ENCODE results near the gene UTS2R. TPM values are rescaled to one million over a fixed set of nuclear protein-coding genes. Genes with fewer than 3 reads are reported as not detected.
"Not testable (repeated sequence)": the region's sequence is repeated elsewhere in the genome, so short reads cannot be mapped to it uniquely, and the experiment has no call there.

The UTS2R gene
- polyA plus RNA-seq, 3 donors: not detected

DNA sequence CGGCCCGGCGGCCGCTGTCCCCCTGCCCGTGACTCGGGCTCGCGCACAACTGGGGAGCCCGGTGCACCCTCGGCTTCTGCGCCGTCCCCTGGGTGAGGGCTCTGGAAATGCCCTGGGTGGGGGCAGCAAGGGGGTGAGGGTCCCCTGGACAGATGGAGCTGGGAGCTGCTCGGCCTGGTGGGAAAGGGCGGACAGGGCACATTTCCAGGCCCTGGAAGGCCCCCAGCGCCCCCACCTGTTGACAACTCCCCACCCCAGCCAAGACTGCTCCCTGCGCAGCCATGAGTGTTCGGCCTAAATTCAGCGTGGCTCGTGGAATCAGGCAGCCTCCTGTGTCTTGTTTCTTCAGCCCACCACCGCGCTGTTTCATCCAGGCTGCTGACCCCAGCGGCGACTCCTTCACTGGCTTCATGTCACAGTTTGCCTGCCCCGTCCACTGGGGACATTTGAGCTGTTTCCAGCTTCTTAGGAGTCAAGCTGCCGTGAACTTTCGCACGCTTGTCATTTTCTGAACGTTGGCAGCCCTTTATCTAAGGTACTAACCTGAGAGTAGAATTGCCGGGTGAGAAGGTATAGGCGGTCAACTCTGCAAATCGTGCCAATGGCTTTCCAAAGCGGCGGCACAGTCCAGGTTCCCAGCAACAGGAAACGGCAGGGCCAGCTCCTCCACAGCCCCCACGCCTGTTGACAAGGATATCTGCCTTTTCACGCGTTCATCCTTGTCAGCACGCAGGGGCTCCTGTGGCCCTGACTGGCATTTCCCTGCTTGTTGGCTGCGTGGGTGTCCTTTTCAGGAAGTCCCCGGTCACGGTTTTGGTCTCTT is 895 bp downstream of the UTS2R start:
- H3K27ac ChIP-seq (ENCODE audit: low read depth in 1 of 2, low read length in 2 of 2): no peak overlapping the region
- peaks cover 4 to 13% of the 10 kb centered on the region in 2 donors for H3K4me1 ChIP-seq (ENCODE audit: control insufficient read depth in 1 of 2, insufficient read depth in 2 of 2, low read length in 2 of 2)
- DNase-seq: no peak
- peaks cover 0 to 7% of the 10 kb centered on the region in 2 donors for H3K9me3 ChIP-seq (replicated peaks in 1 of 2; ENCODE audit: control insufficient read depth in 1 of 2, insufficient read depth in 1 of 2, low read length in 2 of 2)
- no peaks in the 10 kb centered on the region for H3K36me3 ChIP-seq (replicated peaks in 1 of 2; ENCODE audit: control insufficient read depth in 1 of 2, insufficient read depth in 2 of 2, low read length in 2 of 2)
- H3K9ac ChIP-seq (ENCODE audit: insufficient read depth, low read length, poor library complexity, severe bottlenecking): no peak overlapping the region
- no peak overlapping the region for H3K4me2 ChIP-seq (replicated peaks; ENCODE audit: extremely low read depth, low read length, poor library complexity, severe bottlenecking)
- Mint-ChIP-seq H3K36me3 (peaks cover 0 to 1% of the 10 kb centered on the region in 2 donors), H3K9me3 (peaks cover 0 to 16% (median 5%) of the 10 kb centered on the region in 7 donors), H3K4me1 (peaks cover 13% of the 10 kb centered on the region), H3K27ac (no peak overlapping the region), H3K27me3 (ENCODE audit: low read depth in 3 of 3) (peaks cover 58 to 86% (median 70%) of the 10 kb centered on the region in 3 donors), H3K4me3 (peak overlapping the region in 1 of 2 donors; percentile 81)
- no peaks in the 10 kb centered on the region for H4K20me1 ChIP-seq (ENCODE audit: insufficient read depth, low read length)
- intact Hi-C loops (cut with micrococcal nuclease): no loop called here
- H3K27me3 ChIP-seq (ENCODE audit: control insufficient read depth in 2 of 2, insufficient read depth in 2 of 2, low read length in 2 of 2): peaks cover 24 to 62% of the 10 kb centered on the region in 2 donors
- 33% methylated on average over 36 of the region's 41 CpGs for WGBS (ENCODE audit: insufficient coverage)
- H2AFZ ChIP-seq (ENCODE audit: insufficient read depth, low read depth, low read length, poor library complexity, severe bottlenecking): no peak overlapping the region
- H3K4me3 ChIP-seq (replicated peaks in 1 of 3; ENCODE audit: low read depth in 2 of 3, low read length in 3 of 3): no peak overlapping the region
- no peaks in the 10 kb centered on the region for H3K79me2 ChIP-seq (ENCODE audit: insufficient read depth, low read length)
- TF ChIP-seq CTCF (IDR thresholded peaks at IDR 0.05): no peak

GRCh38 chr17:82373072-82373452 is 1.5 kb downstream of the UTS2R start:
- peaks cover 4 to 13% of the 10 kb centered on the region in 2 donors for H3K4me1 ChIP-seq (ENCODE audit: control insufficient read depth in 1 of 2, insufficient read depth in 2 of 2, low read length in 2 of 2)
- H3K4me2 ChIP-seq (replicated peaks; ENCODE audit: extremely low read depth, low read length, poor library complexity, severe bottlenecking); intact Hi-C loops (cut with micrococcal nuclease); H3K4me3 ChIP-seq (replicated peaks in 1 of 3; ENCODE audit: low read depth in 2 of 3, low read length in 3 of 3); H4K20me1 ChIP-seq (ENCODE audit: insufficient read depth, low read length); H3K79me2 ChIP-seq (ENCODE audit: insufficient read depth, low read length); H3K36me3 ChIP-seq (replicated peaks in 1 of 2; ENCODE audit: control insufficient read depth in 1 of 2, insufficient read depth in 2 of 2, low read length in 2 of 2); H2AFZ ChIP-seq (ENCODE audit: insufficient read depth, low read depth, low read length, poor library complexity, severe bottlenecking); H3K9ac ChIP-seq (ENCODE audit: insufficient read depth, low read length, poor library complexity, severe bottlenecking); DNase-seq; H3K36me3 Mint-ChIP-seq; H3K27ac ChIP-seq (ENCODE audit: low read depth in 1 of 2, low read length in 2 of 2); H3K9me3 ChIP-seq (replicated peaks in 1 of 2; ENCODE audit: control insufficient read depth in 1 of 2, insufficient read depth in 1 of 2, low read length in 2 of 2): not testable (repeated sequence)
- peaks cover 0 to 16% (median 5%) of the 10 kb centered on the region in 7 donors for H3K9me3 Mint-ChIP-seq
- peaks cover 13% of the 10 kb centered on the region for H3K4me1 Mint-ChIP-seq
- peak overlapping the region in 1 of 7 donors; percentile 31 for H3K27ac Mint-ChIP-seq
- peaks cover 24 to 62% of the 10 kb centered on the region in 2 donors for H3K27me3 ChIP-seq (ENCODE audit: control insufficient read depth in 2 of 2, insufficient read depth in 2 of 2, low read length in 2 of 2)
- peaks cover 58 to 88% (median 74%) of the 10 kb centered on the region in 3 donors for H3K27me3 Mint-ChIP-seq (ENCODE audit: low read depth in 3 of 3)
- WGBS (ENCODE audit: insufficient coverage): 87% methylated on average over 6 of the region's 10 CpGs
- H3K4me3 Mint-ChIP-seq: peak overlapping the region in 1 of 2 donors; percentile 81

All from CD14-positive monocyte (primary cell).